Measurements from ENCODE around the gene EDAR.

EDAR gene

GRCh38 chr2:109020217-109020637, 31.2 kb upstream of the EDAR start:
- DNase-seq (ENCODE audit: low spot score in 2 of 2): no peak
- Mint-ChIP-seq H3K9me3 (no peaks in the 10 kb centered on the region), H3K4me3 (peak overlapping the region; percentile 18), H3K27ac (ENCODE audit: low read depth) (no peak overlapping the region), H3K4me1 (peaks cover 14% of the 10 kb centered on the region), H3K36me3 (ENCODE audit: insufficient read depth) (peaks cover 3% of the 10 kb centered on the region), H3K27me3 (peaks cover 23% of the 10 kb centered on the region)
- ATAC-seq (replicated peaks; ENCODE audit: extremely low read depth, poor library complexity, severe bottlenecking): peak; percentile 52

GRCh38 chr2:109018452-109018851, 29.4 kb upstream of the EDAR start:
- H3K9me3 Mint-ChIP-seq: no peaks in the 10 kb centered on the region
- H3K4me3 Mint-ChIP-seq: no peak overlapping the region
- peaks cover 3% of the 10 kb centered on the region for H3K36me3 Mint-ChIP-seq (ENCODE audit: insufficient read depth)
- H3K4me1 Mint-ChIP-seq: peaks cover 14% of the 10 kb centered on the region
- H3K27me3 Mint-ChIP-seq: peaks cover 23% of the 10 kb centered on the region
- no peak for DNase-seq (ENCODE audit: low spot score in 2 of 2)
- ATAC-seq (replicated peaks; ENCODE audit: extremely low read depth, poor library complexity, severe bottlenecking): no peak
- no peak overlapping the region for H3K27ac Mint-ChIP-seq (ENCODE audit: low read depth)

GRCh38 chr2:109017017-109017416, 28.0 kb upstream of the EDAR start:
- Mint-ChIP-seq H3K27me3 (peaks cover 23% of the 10 kb centered on the region), H3K36me3 (ENCODE audit: insufficient read depth) (peaks cover 3% of the 10 kb centered on the region), H3K9me3 (no peaks in the 10 kb centered on the region), H3K4me1 (peaks cover 14% of the 10 kb centered on the region), H3K4me3 (no peak overlapping the region), H3K27ac (ENCODE audit: low read depth) (no peak overlapping the region)
- ATAC-seq (replicated peaks; ENCODE audit: extremely low read depth, poor library complexity, severe bottlenecking): no peak
- DNase-seq (ENCODE audit: low spot score in 2 of 2): no peak

GRCh38 chr2:109016376-109016775, 27.4 kb upstream of the EDAR start:
- Mint-ChIP-seq H3K27me3 (peaks cover 23% of the 10 kb centered on the region), H3K4me3 (no peak overlapping the region), H3K27ac (ENCODE audit: low read depth) (no peak overlapping the region), H3K36me3 (ENCODE audit: insufficient read depth) (peaks cover 3% of the 10 kb centered on the region), H3K9me3 (no peaks in the 10 kb centered on the region), H3K4me1 (peaks cover 14% of the 10 kb centered on the region)
- no peak for DNase-seq (ENCODE audit: low spot score in 2 of 2)
- ATAC-seq (replicated peaks; ENCODE audit: extremely low read depth, poor library complexity, severe bottlenecking): no peak

GRCh38 chr2:109014476-109014875, 25.5 kb upstream of the EDAR start:
- Mint-ChIP-seq H3K27ac (ENCODE audit: low read depth) (no peak overlapping the region), H3K4me3 (no peak overlapping the region), H3K4me1 (peaks cover 4% of the 10 kb centered on the region), H3K9me3 (no peaks in the 10 kb centered on the region), H3K27me3 (peaks cover 10% of the 10 kb centered on the region), H3K36me3 (ENCODE audit: insufficient read depth) (peaks cover 3% of the 10 kb centered on the region)
- ATAC-seq (replicated peaks; ENCODE audit: extremely low read depth, poor library complexity, severe bottlenecking) (no peak), DNase-seq (ENCODE audit: low spot score in 2 of 2) (no peak)

- no peak overlapping the region for H3K27ac Mint-ChIP-seq (ENCODE audit: low read depth)
- no peaks in the 10 kb centered on the region for H3K9me3 Mint-ChIP-seq
- H3K4me1 Mint-ChIP-seq: peaks cover 4% of the 10 kb centered on the region
- no peaks in the 10 kb centered on the region for H3K27me3 Mint-ChIP-seq
- H3K36me3 Mint-ChIP-seq (ENCODE audit: insufficient read depth): no peaks in the 10 kb centered on the region
- no peak overlapping the region for H3K4me3 Mint-ChIP-seq
- DNase-seq (ENCODE audit: low spot score in 2 of 2) (no peak), ATAC-seq (replicated peaks; ENCODE audit: extremely low read depth, poor library complexity, severe bottlenecking) (no peak)
These were observed 24.0 kb upstream of the EDAR start for GRCh38 chr2:109013051-109013450.

- H3K4me1 Mint-ChIP-seq: no peaks in the 10 kb centered on the region
- no peaks in the 10 kb centered on the region for H3K36me3 Mint-ChIP-seq (ENCODE audit: insufficient read depth)
- no peak for ATAC-seq (replicated peaks; ENCODE audit: extremely low read depth, poor library complexity, severe bottlenecking)
- H3K4me3 Mint-ChIP-seq: no peak overlapping the region
- DNase-seq (ENCODE audit: low spot score in 2 of 2): no peak
- no peak overlapping the region for H3K27ac Mint-ChIP-seq (ENCODE audit: low read depth)
- H3K9me3 Mint-ChIP-seq: no peaks in the 10 kb centered on the region
- no peaks in the 10 kb centered on the region for H3K27me3 Mint-ChIP-seq
These were observed 21.0 kb upstream of the EDAR start for GRCh38 chr2:109009920-109010610.

GRCh38 chr2:109006971-109007370, 18.0 kb upstream of the EDAR start:
- Mint-ChIP-seq H3K9me3 (no peaks in the 10 kb centered on the region), H3K27ac (ENCODE audit: low read depth) (no peak overlapping the region), H3K4me1 (no peaks in the 10 kb centered on the region), H3K27me3 (no peaks in the 10 kb centered on the region), H3K36me3 (ENCODE audit: insufficient read depth) (no peaks in the 10 kb centered on the region), H3K4me3 (no peak overlapping the region)
- no peak for ATAC-seq (replicated peaks; ENCODE audit: extremely low read depth, poor library complexity, severe bottlenecking)
- no peak for DNase-seq (ENCODE audit: low spot score in 2 of 2)

GRCh38 chr2:109005686-109006204, 16.7 kb upstream of the EDAR start:
- ATAC-seq (replicated peaks; ENCODE audit: extremely low read depth, poor library complexity, severe bottlenecking): no peak
- Mint-ChIP-seq H3K27ac (ENCODE audit: low read depth) (no peak overlapping the region), H3K4me1 (no peaks in the 10 kb centered on the region), H3K9me3 (no peaks in the 10 kb centered on the region), H3K36me3 (ENCODE audit: insufficient read depth) (no peaks in the 10 kb centered on the region), H3K27me3 (no peaks in the 10 kb centered on the region), H3K4me3 (no peak overlapping the region)
- DNase-seq (ENCODE audit: low spot score in 2 of 2): no peak

GRCh38 chr2:109001201-109001600, 12.2 kb upstream of the EDAR start:
- Mint-ChIP-seq H3K4me1 (no peaks in the 10 kb centered on the region), H3K9me3 (no peaks in the 10 kb centered on the region), H3K27me3 (no peaks in the 10 kb centered on the region), H3K4me3 (no peak overlapping the region), H3K36me3 (ENCODE audit: insufficient read depth) (no peaks in the 10 kb centered on the region), H3K27ac (ENCODE audit: low read depth) (no peak overlapping the region)
- DNase-seq (ENCODE audit: low spot score in 2 of 2): no peak
- no peak for ATAC-seq (replicated peaks; ENCODE audit: extremely low read depth, poor library complexity, severe bottlenecking)

GRCh38 chr2:109000738-109001137, 11.7 kb upstream of the EDAR start:
- no peaks in the 10 kb centered on the region for H3K4me1 Mint-ChIP-seq
- H3K9me3 Mint-ChIP-seq: no peaks in the 10 kb centered on the region
- no peak overlapping the region for H3K4me3 Mint-ChIP-seq
- H3K36me3 Mint-ChIP-seq (ENCODE audit: insufficient read depth): no peaks in the 10 kb centered on the region
- DNase-seq (ENCODE audit: low spot score in 2 of 2) (no peak), ATAC-seq (replicated peaks; ENCODE audit: extremely low read depth, poor library complexity, severe bottlenecking) (no peak)
- no peak overlapping the region for H3K27ac Mint-ChIP-seq (ENCODE audit: low read depth)
- H3K27me3 Mint-ChIP-seq: no peaks in the 10 kb centered on the region

GRCh38 chr2:108998911-108999310, 9.9 kb upstream of the EDAR start:
- Mint-ChIP-seq H3K4me3 (no peak overlapping the region), H3K36me3 (ENCODE audit: insufficient read depth) (no peaks in the 10 kb centered on the region), H3K4me1 (no peaks in the 10 kb centered on the region), H3K9me3 (no peaks in the 10 kb centered on the region), H3K27me3 (no peaks in the 10 kb centered on the region), H3K27ac (ENCODE audit: low read depth) (no peak overlapping the region)
- ATAC-seq (replicated peaks; ENCODE audit: extremely low read depth, poor library complexity, severe bottlenecking): no peak
- DNase-seq (ENCODE audit: low spot score in 2 of 2): no peak

GRCh38 chr2:108994178-108994577, 5.2 kb upstream of the EDAR start:
- H3K36me3 Mint-ChIP-seq (ENCODE audit: insufficient read depth): no peaks in the 10 kb centered on the region
- no peak overlapping the region for H3K27ac Mint-ChIP-seq (ENCODE audit: low read depth)
- ATAC-seq (replicated peaks; ENCODE audit: extremely low read depth, poor library complexity, severe bottlenecking) (no peak), DNase-seq (ENCODE audit: low spot score in 2 of 2) (no peak)
- H3K4me3 Mint-ChIP-seq: no peak overlapping the region
- no peaks in the 10 kb centered on the region for H3K4me1 Mint-ChIP-seq
- no peaks in the 10 kb centered on the region for H3K9me3 Mint-ChIP-seq
- H3K27me3 Mint-ChIP-seq: peaks cover 7% of the 10 kb centered on the region

All from central memory CD8-positive, alpha-beta T cell (primary cell).